Measurements from ENCODE around the gene PTPRN2. TPM values are rescaled to one million over a fixed set of nuclear protein-coding genes. Genes with fewer than 3 reads are reported as not detected.
A peak's percentile ranks its signal among the peaks of the same experiment; 100 is the strongest.

Gene PTPRN2
- total and polyA plus RNA-seq, 9 of the 15 experiments (the other 6 are each of a cell fraction or from before 2014, with no cell fraction given): not detected

- Histone ChIP-seq H3K4me2 (ENCODE audit: insufficient read depth, low read length) (no peak overlapping the region), H3K4me3 (no peak overlapping the region), H2AFZ (ENCODE audit: low read depth, low read length) (no peak overlapping the region), H3K4me1 (replicated peaks in 1 of 2; ENCODE audit: control insufficient read depth in 2 of 2, insufficient read depth in 2 of 2, low read length in 2 of 2) (no peaks in the 10 kb centered on the region), H3K9ac (ENCODE audit: insufficient read depth in 1 of 2, low read depth in 2 of 2, low read length in 2 of 2) (no peak overlapping the region), H3K27ac (ENCODE audit: extremely low read depth, low read depth, low read length) (no peak overlapping the region), H3K79me2 (ENCODE audit: control insufficient read depth, insufficient read depth, low read length) (no peaks in the 10 kb centered on the region), H3K9me3 (replicated peaks; ENCODE audit: control insufficient read depth, insufficient read depth, low read depth, low read length) (no peaks in the 10 kb centered on the region), H4K20me1 (replicated peaks; ENCODE audit: control insufficient read depth, insufficient read depth, low read length) (no peaks in the 10 kb centered on the region), H3K36me3 (ENCODE audit: control insufficient read depth, insufficient read depth, low read length) (no peaks in the 10 kb centered on the region), H3K9me1 (ENCODE audit: control insufficient read depth, insufficient read depth, low read length) (no peaks in the 10 kb centered on the region), H3K27me3 (ENCODE audit: control insufficient read depth in 2 of 2, insufficient read depth in 2 of 2, low read length in 2 of 2) (peaks cover 3 to 50% of the 10 kb centered on the region in 2 experiments; a peak in 4 of 5 replicates)
- ChIA-PET POLR2A (interaction anchor here (1.0 kb wide), 1 partner anchor 114 kb away, joined by 4 read pairs; no protein-coding TSS in a partner anchor), CTCF (ENCODE audit: low intra/inter-chr PET ratio) (no interaction called here)
- intact Hi-C loops (cut with micrococcal nuclease): loop anchor here (10.0 kb wide), 1 partner anchor 922 kb away; no protein-coding TSS in a partner anchor
- WGBS (ENCODE audit: insufficient coverage, low coverage, missing lambda C conversion rate): 0% methylated on average over 3 of the region's 3 CpGs
- no peak for FAIRE-seq
- TF ChIP-seq LCOR (CRISPR knock-in tag; IDR thresholded peaks at IDR 0.05) (no peak), CBFA2T3 (IDR thresholded peaks at IDR 0.05) (peak; percentile 15; the same call in 1 of the 2 replicates)
- DNase-seq (ENCODE audit: extremely low read depth in 1 of 4, low spot score in 3 of 4): no peak
- in situ Hi-C loops (cut with MboI): no loop called here
- BruUV-seq (replicated peaks): no TSS peak
- no peak for ATAC-seq
These were observed 231.2 kb downstream of the PTPRN2 start for GRCh38 chr7:158356454-158356853.

- FAIRE-seq: peak; percentile 82
- Histone ChIP-seq H3K27ac (ENCODE audit: extremely low read depth, low read depth, low read length) (no peak overlapping the region), H3K9me3 (replicated peaks; ENCODE audit: control insufficient read depth, insufficient read depth, low read depth, low read length) (no peaks in the 10 kb centered on the region), H3K36me3 (ENCODE audit: control insufficient read depth, insufficient read depth, low read length) (no peaks in the 10 kb centered on the region), H4K20me1 (replicated peaks; ENCODE audit: control insufficient read depth, insufficient read depth, low read length) (no peaks in the 10 kb centered on the region), H3K4me3 (no peak overlapping the region), H2AFZ (ENCODE audit: low read depth, low read length) (no peak overlapping the region), H3K4me1 (replicated peaks in 1 of 2; ENCODE audit: control insufficient read depth in 2 of 2, insufficient read depth in 2 of 2, low read length in 2 of 2) (no peaks in the 10 kb centered on the region), H3K9me1 (ENCODE audit: control insufficient read depth, insufficient read depth, low read length) (no peaks in the 10 kb centered on the region), H3K4me2 (ENCODE audit: insufficient read depth, low read length) (no peak overlapping the region), H3K79me2 (ENCODE audit: control insufficient read depth, insufficient read depth, low read length) (no peaks in the 10 kb centered on the region), H3K9ac (ENCODE audit: insufficient read depth in 1 of 2, low read depth in 2 of 2, low read length in 2 of 2) (no peak overlapping the region), H3K27me3 (ENCODE audit: control insufficient read depth in 2 of 2, insufficient read depth in 2 of 2, low read length in 2 of 2) (peaks cover 9 to 59% of the 10 kb centered on the region in 2 experiments; a peak in 4 of 5 replicates)
- BruUV-seq (replicated peaks): no TSS peak
- ChIA-PET CTCF (ENCODE audit: low intra/inter-chr PET ratio) (no interaction called here), POLR2A (interaction anchor here (1.0 kb wide), 1 partner anchor 113 kb away, joined by 4 read pairs; no protein-coding TSS in a partner anchor)
- 1% methylated on average over 15 of the region's 15 CpGs for WGBS (ENCODE audit: insufficient coverage, low coverage, missing lambda C conversion rate)
- ATAC-seq: peak; percentile 82
- intact Hi-C loops (cut with micrococcal nuclease) (loop anchor here (10.0 kb wide), 1 partner anchor 921 kb away; no protein-coding TSS in a partner anchor), in situ Hi-C loops (cut with MboI) (no loop called here)
- peak in 2 of 4 experiments; percentile 39 to 48 for DNase-seq (ENCODE audit: extremely low read depth in 1 of 4, low spot score in 3 of 4)
- peak in 1 of 2 experiments; percentile 44; a peak in 2 of 4 replicates for TF ChIP-seq RAD21 (CRISPR knock-in tag; conservative IDR thresholded peaks at IDR 0.05 in 1 of 2, IDR thresholded peaks at IDR 0.05 in 1 of 2)
- no peak for TF ChIP-seq PBX2 (CRISPR knock-in tag; IDR thresholded peaks at IDR 0.05; ENCODE audit: low read depth)
- TF ChIP-seq PBX2 (tag; conservative IDR thresholded peaks at IDR 0.05; ENCODE audit: low read depth): no peak
- peak; percentile 51 to 64 (median 60) for TF ChIP-seq CTCF (IDR thresholded peaks at IDR 0.05 in 2 of 3, conservative IDR thresholded peaks at IDR 0.05 in 1 of 3; ENCODE audit: insufficient read depth in 2 of 3, low read depth in 1 of 3, low read length in 3 of 3)
- no peak for TF ChIP-seq KAT2B (IDR thresholded peaks at IDR 0.05; ENCODE audit: low read depth, low read length)
- no peak for TF ChIP-seq ZBTB17 (CRISPR knock-in tag; IDR thresholded peaks at IDR 0.05)
- TF ChIP-seq SMC3 (conservative IDR thresholded peaks at IDR 0.05; ENCODE audit: insufficient read depth, low read depth, low read length): peak; percentile 72
- no peak for TF ChIP-seq NR2F6 (CRISPR knock-in tag; IDR thresholded peaks at IDR 0.05)
These were observed 232.1 kb downstream of the PTPRN2 start for GRCh38 chr7:158355456-158356065.
